PFSK-1 (cell line): ENCODE results near the gene ZNF813.

Source experiments
- FOXP2 ChIP-seq: optimal IDR thresholded peaks from 2 replicates; pipeline ENCODE3; 2011; ENCODE audit warnings: borderline replicate concordance, control low read depth, inconsistent platforms; ENCODE audit not compliant: insufficient read depth; ENCODE audit errors: extremely low read length, extremely low read depth
- POLR2AphosphoS5 ChIP-seq: IDR thresholded peaks from 2 replicates; pipeline ENCODE4 v1.6.1; 2012; ENCODE audit warnings: low read depth, mild to moderate bottlenecking, control low read depth, low read length, moderate library complexity
- REST ChIP-seq, 2 experiments: IDR thresholded peaks; 2 replicates each; pipeline versions ENCODE4 v1.6.1 to v1.8.0; 2011 to 2012; ENCODE audit warnings: low read depth in 2 of 2, low read length in 2 of 2, control low read depth in 1 of 2, inconsistent platforms in 1 of 2, mild to moderate bottlenecking in 1 of 2, moderate library complexity in 1 of 2; ENCODE audit not compliant: insufficient read depth in 1 of 2
- SIN3A ChIP-seq: IDR thresholded peaks from 2 replicates; pipeline ENCODE4 v1.6.1; 2012; ENCODE audit warnings: mild to moderate bottlenecking, low read length, moderate library complexity, borderline replicate concordance; ENCODE audit not compliant: insufficient read depth
- TAF1 ChIP-seq: IDR thresholded peaks from 2 replicates; pipeline ENCODE4 v1.6.1; 2012; ENCODE audit warnings: low read length, control low read depth, borderline replicate concordance; ENCODE audit not compliant: insufficient read depth

The ZNF813 gene

GRCh38 chr19:53455828-53456227 is 11.7 kb upstream of the ZNF813 start:
- TF ChIP-seq TAF1 (no peak), FOXP2 (no peak), REST (IDR thresholded peaks at IDR 0.05; ENCODE audit: insufficient read depth in 1 of 2, low read depth in 2 of 2, low read length in 2 of 2) (no peak), SIN3A (no peak), POLR2AphosphoS5 (no peak)

GRCh38 chr19:53461866-53462265 is 5.7 kb upstream of the ZNF813 start:
- TF ChIP-seq REST (IDR thresholded peaks at IDR 0.05; ENCODE audit: insufficient read depth in 1 of 2, low read depth in 2 of 2, low read length in 2 of 2) = no peak
- no peak for TF ChIP-seq FOXP2
- TF ChIP-seq TAF1 = no peak
- no peak for TF ChIP-seq SIN3A
- TF ChIP-seq POLR2AphosphoS5 = no peak

GRCh38 chr19:53462861-53463260 is 4.7 kb upstream of the ZNF813 start:
- TF ChIP-seq POLR2AphosphoS5 = no peak
- no peak for TF ChIP-seq SIN3A
- no peak for TF ChIP-seq FOXP2
- no peak for TF ChIP-seq REST (IDR thresholded peaks at IDR 0.05; ENCODE audit: insufficient read depth in 1 of 2, low read depth in 2 of 2, low read length in 2 of 2)
- TF ChIP-seq TAF1 = no peak

- no peak for TF ChIP-seq SIN3A
- TF ChIP-seq FOXP2 = no peak
- no peak for TF ChIP-seq REST (IDR thresholded peaks at IDR 0.05; ENCODE audit: insufficient read depth in 1 of 2, low read depth in 2 of 2, low read length in 2 of 2)
- TF ChIP-seq TAF1 = no peak
- TF ChIP-seq POLR2AphosphoS5 = no peak
Measured at GRCh38 chr19:53463263-53463662, 4.3 kb upstream of the ZNF813 start.

GRCh38 chr19:53466726-53467484 is 628 bp upstream of the ZNF813 start:
- TF ChIP-seq POLR2AphosphoS5 (no peak), SIN3A (no peak), TAF1 (no peak), FOXP2 (no peak), REST (IDR thresholded peaks at IDR 0.05; ENCODE audit: insufficient read depth in 1 of 2, low read depth in 2 of 2, low read length in 2 of 2) (no peak)
